HG03103 (cell line): ENCODE results near the gene GOLGA8B.
A peak's percentile ranks its signal among the peaks of the same experiment; 100 is the strongest.
"Not testable (repeated sequence)": the region's sequence is repeated elsewhere in the genome, so short reads cannot be mapped to it uniquely, and the experiment has no call there.

Experiments
- ATAC-seq: cut with Tn5 transposase; IDR thresholded peaks from one replicate; pipeline ENCODE4 v1.9.1; 2021; ENCODE audit warnings: low read depth; ENCODE audit not compliant: unreplicated experiment

Gene GOLGA8B

GRCh38 chr15:34583399-34584329 is at the start of gene GOLGA8B:
TSS of gene GOLGA8B (minus strand) at chr15:34583651. CDS start at chr15:34535912, 47,739 bp downstream.
- ATAC-seq: peak; percentile 57

DNA sequence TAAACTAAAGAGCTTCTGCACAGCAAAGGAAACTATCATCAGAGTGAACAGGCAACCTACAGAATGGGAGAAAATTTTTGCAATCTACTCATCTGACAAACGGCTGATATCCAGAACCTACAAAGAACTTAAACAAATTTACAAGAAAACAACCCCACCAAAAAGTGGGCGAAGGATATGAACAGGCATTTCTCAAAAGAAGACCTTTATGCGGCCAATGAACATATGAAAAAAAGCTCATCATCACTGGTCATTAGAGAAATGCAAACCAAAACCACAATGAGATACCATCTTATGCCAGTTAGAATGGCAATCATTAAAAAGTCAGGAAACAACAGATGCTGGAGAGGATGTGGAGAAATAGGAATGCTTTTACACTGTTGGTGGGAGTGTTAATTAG is 49.7 kb upstream of the GOLGA8B start:
- not testable (repeated sequence) for ATAC-seq

GRCh38 chr15:34628577-34629152 is 45.2 kb upstream of the GOLGA8B start:
- no peak for ATAC-seq

- ATAC-seq: no peak
Observed at GRCh38 chr15:34625007-34625406, 41.6 kb upstream of the GOLGA8B start.

DNA sequence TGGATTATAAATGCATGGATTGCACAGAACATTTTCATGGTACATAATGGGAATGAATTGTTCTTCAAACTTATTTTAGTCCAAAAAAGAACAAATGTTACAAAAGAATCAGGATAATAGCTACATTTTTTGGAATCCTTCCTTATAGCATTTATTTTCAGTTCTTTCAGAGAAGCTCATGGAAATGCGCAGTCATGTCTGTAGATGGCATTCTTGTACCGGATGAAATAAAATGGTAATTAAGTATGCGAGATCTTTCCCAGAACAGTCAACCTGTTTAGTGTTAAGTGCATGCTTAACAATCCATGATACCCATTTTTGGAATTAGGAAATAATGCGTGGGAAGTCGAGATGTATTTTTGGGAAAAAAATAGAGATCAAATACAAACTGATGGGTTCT is 38.2 kb upstream of the GOLGA8B start:
- ATAC-seq: no peak

DNA sequence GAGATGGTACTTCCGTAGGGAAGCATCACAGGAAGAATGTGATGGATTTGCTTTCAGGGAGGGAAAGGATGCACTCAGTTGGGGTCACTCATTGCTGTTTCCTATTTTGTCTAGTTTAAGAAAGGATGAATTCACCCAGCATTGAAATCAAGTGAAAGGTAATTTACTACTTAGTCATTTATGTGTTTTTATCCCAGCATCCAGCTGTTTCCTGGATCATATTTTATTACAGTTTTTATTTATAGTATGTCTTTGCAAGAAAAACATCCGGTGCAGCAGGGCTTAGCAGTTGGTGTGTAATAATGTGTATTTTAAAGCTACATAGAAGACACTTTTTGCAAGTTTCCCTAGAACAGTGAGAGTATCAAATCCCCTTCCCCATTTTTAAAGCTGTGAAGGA is 37.4 kb upstream of the GOLGA8B start:
- no peak for ATAC-seq

GRCh38 chr15:34620142-34620541 is 36.7 kb upstream of the GOLGA8B start:
- no peak for ATAC-seq

- no peak for ATAC-seq
Observed at GRCh38 chr15:34619151-34619550, 35.7 kb upstream of the GOLGA8B start.

- ATAC-seq: no peak
Observed at GRCh38 chr15:34618073-34618472, 34.6 kb upstream of the GOLGA8B start.

DNA sequence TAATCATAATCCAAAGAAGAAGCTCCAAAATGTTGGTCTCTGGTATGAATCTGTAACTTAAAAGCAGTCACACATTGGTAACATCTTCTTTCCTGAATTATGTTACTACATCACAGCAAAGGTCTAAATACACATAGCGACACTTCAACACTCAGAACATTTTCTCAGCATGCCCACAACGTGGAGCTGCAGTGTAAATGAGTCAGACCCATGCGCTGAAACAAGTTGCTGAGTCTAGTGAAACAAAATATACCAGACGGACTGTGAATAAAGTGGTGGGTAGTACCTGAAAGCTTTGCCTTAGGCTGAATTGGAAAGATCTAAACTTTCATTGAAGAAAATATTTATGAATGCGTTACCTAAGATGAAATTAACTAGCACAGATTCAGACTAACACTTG is 33.2 kb upstream of the GOLGA8B start:
- no peak for ATAC-seq

DNA sequence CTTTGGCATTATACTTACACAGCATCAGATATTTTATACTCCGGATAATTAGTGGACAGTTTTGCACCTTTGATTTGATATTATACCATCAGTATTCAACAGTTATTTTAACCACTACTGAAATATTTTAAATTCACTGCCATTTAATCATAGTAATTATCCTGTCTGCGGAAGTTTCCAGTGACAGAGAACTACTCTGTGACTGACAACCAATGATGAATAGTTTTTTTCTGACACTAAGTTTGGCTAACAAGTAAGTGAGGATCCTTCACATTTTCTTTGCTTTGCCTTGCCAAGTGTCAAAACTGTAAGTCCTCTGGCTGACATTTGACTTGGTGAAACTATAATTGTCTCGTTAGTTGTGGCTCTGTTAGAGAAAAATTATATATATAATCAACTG is 30.5 kb upstream of the GOLGA8B start:
- ATAC-seq: no peak

DNA sequence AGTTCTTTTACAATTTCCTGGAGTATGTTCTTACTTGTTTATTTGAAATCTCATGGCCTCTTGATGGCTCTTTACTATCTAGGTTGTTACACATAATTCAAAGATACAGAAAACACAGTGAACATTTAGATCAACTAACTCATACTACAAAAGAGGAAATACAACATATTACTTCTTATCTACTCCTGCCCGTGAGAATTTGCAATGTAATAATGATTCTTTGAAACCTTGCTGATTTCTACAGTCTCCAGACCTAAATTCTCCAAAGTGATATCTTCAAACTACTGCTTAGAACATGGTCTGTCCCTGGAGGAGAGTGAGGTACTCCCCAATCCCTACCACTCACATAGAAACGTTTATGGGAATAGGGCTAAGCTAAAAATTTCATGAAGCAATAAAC is 29.9 kb upstream of the GOLGA8B start:
- ATAC-seq: no peak

DNA sequence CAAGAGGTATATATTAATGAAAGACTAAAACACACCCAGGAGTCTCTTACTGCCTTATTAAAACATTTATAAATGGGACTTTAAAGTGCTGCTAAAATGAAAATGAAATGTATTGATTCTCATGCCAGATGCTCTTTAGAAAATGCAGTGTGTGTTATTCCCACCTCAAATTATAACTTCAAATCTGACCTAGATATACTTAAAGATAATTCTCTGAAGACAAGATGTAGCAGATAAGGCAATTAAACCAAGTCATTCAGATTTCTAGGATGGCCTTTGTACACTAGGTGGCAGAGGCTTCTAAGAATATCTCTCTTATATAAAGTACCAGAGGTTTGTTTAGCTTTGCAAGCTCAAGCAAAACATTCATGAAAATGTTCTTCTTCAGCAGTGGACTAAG is 26.9 kb upstream of the GOLGA8B start:
- no peak for ATAC-seq

DNA sequence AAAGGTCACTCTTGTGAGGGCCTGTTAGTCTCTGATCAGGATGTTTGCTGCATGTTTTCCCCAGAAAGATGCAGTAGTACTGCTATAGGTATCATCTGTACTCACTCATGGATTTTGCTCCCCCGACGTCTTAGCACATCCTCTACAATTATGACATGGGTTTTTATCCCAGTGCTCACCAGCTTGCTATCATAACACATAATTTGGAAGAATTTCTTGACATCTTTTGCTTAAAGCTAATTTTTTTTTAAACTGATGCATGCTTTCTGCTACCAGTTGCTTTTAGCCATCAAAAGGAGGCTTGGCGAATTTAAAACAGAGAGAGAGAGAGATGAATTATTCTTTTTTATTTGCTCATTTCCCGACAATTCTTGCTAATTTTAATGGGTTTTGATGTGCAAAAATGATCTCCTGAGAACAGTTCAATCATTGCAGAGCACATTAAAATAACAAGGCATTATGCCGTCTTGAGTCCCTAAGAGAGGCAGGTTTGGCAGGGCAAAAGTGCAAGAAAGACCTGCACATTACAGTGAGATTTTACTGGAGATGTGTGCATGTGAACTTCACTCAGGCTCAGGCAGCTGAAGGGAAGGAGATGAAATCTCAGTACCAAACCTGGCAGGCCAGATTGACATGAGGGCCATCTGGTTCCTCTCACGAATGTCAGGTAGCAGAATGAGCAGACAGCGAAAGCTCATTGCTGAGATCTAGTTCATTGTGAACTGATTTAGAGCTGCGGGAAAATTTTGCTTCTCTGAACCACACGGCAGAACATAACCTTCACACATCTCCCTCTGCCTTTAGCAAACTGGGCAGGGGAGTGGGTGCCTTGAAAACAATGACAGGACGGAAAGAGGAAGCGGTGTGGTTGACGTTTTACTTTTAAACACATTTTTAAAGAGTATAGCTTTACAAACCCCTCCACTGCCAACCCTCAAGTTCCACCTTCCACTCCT is 25.9 kb upstream of the GOLGA8B start:
- no peak for ATAC-seq

DNA sequence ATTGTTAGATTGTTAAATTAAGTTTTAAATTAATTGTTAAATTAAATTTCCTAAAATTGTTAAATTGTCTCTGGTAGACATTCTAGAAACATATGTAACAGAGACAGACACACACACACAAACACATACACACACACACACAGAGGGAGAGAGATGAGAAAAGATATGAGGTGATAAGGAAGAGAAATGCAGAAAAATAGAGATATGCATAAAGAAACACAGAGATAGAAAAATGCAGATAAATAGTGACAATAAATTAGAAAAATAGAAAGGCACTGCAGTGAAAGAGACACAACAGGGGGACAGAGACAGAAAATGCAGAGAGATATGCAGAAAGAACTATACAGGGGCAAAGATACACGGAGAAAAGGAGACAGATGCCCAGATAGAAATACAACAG is 25.1 kb upstream of the GOLGA8B start:
- no peak for ATAC-seq

DNA sequence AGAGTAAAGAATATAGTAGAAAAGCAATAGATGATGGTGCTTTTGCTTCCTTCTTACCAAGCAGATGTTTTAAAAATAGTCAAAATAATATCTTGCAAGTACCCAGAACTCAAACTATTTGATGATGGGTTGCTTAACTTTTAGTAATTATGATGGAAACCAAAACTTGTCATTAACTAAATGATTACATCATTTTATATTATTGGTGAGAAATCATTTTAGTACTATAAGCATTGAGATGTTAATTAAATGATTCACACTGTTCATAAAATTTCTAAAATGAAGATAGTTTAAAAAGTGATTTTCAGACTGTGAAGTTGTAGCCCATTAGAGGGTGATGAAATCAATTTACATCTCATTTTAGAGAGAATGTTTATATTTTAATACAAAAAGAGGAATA is 24.4 kb upstream of the GOLGA8B start:
- ATAC-seq: no peak

DNA sequence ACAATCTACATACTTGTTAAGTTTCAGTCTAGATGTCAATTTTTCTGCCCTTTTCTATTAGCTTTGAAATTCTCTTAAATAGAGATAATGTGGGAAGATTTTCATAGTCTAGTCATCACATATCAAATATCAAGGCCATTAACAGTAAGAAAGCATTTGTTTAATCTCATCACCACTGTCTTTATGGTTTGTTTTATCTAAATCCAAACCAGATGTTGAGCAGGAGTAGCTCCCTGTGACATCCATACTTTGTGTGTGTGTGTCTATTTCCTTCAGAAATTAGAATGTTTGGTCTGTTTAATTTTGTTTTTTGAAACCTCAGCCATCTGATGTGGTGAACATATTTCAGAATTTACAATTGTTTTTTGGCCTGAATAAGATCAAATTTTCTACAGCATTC is 23.1 kb upstream of the GOLGA8B start:
- ATAC-seq: no peak

- no peak for ATAC-seq
Observed at GRCh38 chr15:34606131-34606530, 22.7 kb upstream of the GOLGA8B start.

GRCh38 chr15:34603095-34603494 is 19.6 kb upstream of the GOLGA8B start:
- ATAC-seq: no peak

- ATAC-seq: no peak
Observed at GRCh38 chr15:34600923-34601322, 17.5 kb upstream of the GOLGA8B start.
